ENCODE results near the gene PPM1E.
"Not testable (repeated sequence)": the region's sequence is repeated elsewhere in the genome, so short reads cannot be mapped to it uniquely, and the experiment has no call there.

PPM1E gene

DNA sequence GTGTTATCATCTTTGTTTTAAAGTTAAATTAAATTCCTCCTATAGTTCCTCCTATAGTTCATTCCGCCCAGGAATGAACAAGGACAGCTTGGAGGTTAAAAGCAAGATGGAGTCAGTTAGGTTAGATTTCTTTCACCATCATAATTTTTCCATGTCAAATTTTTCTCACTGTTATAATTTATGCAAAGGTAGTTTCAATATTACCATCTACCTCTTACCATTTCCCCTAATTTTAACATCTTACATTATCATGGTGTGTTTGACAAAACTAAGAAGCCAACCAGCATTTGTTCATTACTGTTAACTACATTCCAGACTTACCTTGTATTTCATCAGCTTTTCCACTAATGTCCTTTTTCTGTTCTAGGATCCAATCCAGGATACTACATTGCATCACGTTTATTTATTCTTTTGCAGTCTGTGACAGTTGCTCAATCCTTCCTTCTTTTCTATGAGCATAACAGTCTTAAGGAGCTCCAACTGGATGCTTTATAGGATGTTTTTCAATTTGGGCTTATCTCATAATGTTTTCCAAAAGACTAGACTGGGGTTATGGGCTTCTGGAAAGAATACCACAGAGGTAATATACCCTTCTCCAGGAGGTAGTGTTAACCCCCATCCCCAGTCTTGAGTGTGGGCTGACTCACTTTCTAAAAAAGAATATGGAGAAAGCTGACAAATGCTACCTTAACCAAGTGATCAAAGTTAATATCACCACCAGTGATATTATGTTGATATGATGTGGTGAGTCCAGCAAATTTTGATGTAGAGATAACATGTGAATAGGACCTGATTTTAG is 158.5 kb downstream of the PPM1E start:
- FAIRE-seq (no peak), DNase-seq (ENCODE audit: insufficient read length, low spot score) (no peak)
- TF ChIP-seq POLR2A (IDR thresholded peaks at IDR 0.05; ENCODE audit: low read depth, low read length), result no peak

DNA sequence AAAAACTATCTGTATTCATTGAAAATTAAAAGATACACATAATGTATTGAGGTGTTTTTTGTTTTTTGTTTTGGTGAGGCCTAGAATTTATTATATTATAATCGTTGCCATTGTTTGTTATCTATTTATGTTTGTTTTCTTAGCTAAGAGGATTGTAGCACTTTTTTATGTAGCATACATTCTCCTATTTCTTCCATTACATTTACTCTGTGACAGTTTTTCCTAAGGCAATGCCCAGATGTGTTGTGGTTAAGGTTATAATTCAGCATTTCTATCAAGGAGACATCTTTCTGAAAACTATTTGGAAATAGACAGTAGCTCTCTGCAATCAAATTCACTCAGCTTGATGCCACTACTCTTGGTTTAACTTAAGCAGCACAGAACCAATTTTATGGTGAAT is 161.6 kb downstream of the PPM1E start:
- FAIRE-seq (no peak), DNase-seq (ENCODE audit: insufficient read length, low spot score) (no peak)
- TF ChIP-seq POLR2A (IDR thresholded peaks at IDR 0.05; ENCODE audit: low read depth, low read length), result no peak

DNA sequence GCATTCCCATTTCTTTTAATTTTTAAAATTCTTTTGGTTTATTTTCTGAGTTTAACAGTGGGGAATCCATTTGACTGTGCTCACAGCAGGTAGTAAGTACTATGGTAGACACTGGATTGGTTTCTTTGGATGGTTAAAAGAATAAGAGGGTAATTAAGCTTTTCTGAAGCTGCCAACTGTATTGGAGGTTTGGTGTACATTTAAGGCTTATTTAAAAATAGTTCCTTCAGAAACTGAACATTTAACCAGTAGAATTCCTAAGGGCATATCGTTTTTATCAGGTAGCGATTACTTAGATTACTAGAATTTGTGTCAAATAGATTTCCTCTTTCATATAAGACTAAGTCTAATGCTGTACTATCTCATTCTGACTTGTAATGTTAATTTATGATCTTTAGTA is 162.4 kb downstream of the PPM1E start:
- FAIRE-seq, result no peak
- no peak for DNase-seq (ENCODE audit: insufficient read length, low spot score)
- no peak for TF ChIP-seq POLR2A (IDR thresholded peaks at IDR 0.05; ENCODE audit: low read depth, low read length)

DNA sequence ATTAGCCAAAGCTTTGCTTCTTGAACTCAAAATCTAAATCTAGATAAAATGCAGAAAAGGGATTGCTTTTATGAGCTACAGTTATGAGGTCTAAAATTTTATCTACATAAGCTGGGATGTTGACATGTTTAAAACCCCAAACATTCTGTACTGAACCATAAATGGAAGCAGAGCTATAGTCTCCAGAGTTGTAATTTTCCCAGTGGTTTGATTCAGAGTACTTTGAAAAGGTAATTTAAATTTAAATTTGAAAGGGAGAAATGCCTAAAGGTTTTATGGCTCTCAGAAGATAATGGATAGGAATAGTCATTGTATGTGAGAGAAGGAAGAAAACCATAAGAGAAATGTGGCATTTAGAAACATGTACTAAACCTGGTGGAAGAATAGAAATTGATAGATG is 163.2 kb downstream of the PPM1E start:
- FAIRE-seq, result no peak
- TF ChIP-seq POLR2A (IDR thresholded peaks at IDR 0.05; ENCODE audit: low read depth, low read length), result no peak
- no peak for DNase-seq (ENCODE audit: insufficient read length, low spot score)

DNA sequence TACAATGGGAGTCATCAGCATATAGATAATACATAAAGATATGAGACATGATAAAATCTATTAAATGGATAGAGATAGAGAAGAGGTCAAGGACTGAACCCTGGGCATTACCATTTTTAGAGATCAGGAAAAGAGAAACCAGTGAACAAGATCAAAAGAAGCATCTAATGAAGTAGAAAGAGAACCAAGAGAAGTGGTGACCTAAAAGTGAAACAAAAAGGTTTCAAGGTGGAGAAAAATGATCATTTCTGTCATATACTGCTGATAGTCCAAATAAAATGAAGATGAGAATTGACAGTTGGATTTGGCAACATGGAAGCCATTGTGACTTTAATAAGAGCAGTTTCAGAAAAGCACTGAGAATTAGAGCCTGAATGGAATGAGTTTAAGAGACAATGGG is 165.1 kb downstream of the PPM1E start:
- FAIRE-seq, result peak; percentile 27
- no peak for TF ChIP-seq POLR2A (IDR thresholded peaks at IDR 0.05; ENCODE audit: low read depth, low read length)
- DNase-seq (ENCODE audit: insufficient read length, low spot score), result no peak

DNA sequence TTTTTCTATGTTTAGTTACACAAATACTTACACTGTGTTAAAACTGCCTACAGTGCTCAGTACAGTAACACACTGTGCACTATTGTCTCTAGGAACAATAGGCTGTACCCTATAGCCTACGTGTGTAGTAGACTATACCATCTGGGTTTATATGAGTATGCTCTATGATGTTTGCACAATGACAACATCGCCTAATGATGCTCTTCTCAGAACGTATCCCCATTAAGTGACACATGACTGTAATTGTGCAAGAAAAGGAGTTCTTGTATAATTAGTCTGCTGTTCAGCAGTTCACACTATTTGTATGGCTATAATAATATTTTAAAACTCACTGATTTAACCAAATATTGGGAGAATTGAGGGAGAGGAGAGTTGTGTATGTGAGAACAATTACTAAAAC is 177.3 kb downstream of the PPM1E start:
- TF ChIP-seq POLR2A (IDR thresholded peaks at IDR 0.05; ENCODE audit: low read depth, low read length), result no peak
- DNase-seq (ENCODE audit: insufficient read length, low spot score) (no peak), FAIRE-seq (peak; percentile 38)

DNA sequence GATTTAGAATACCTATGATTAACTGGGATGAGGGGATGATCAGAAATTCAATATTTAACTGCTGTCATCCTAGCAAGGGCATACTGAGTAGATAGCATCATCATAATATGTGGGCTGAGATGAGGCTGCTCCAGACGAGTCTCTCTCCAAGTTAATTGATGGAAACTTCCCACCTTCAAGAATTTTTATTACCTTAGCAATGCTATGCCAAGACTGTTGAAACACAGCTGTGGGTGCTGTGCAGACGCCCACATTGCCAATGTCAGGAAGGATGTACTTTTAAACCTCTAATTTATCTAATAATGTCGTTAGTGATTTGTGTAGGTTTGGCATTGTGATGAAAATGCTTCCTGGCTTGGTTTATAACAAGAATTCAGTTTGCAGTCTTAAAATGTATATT is 180.6 kb downstream of the PPM1E start:
- TF ChIP-seq POLR2A (IDR thresholded peaks at IDR 0.05; ENCODE audit: low read depth, low read length), result no peak
- no peak for DNase-seq (ENCODE audit: insufficient read length, low spot score)
- no peak for FAIRE-seq

DNA sequence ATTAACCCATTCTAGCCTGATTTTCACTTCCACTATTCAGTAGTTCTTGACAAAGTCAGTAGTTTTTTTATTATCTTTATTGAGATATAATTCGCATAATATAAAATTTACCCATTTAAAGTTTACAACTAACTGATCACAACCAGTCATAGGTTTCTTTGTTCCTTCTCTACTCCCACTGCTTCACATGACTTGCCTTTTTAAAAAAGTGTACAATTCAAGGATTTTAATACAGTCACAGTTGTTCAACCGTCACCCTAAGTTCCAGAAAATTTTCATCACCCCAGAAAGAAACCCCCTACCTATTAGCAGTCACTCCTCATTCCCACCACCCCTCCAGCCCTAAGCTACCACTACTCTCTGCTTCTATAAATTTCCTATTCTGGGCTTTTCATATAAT is 188.5 kb downstream of the PPM1E start:
- no peak for TF ChIP-seq POLR2A (IDR thresholded peaks at IDR 0.05; ENCODE audit: low read depth, low read length)
- DNase-seq (ENCODE audit: insufficient read length, low spot score) (no peak), FAIRE-seq (no peak)

DNA sequence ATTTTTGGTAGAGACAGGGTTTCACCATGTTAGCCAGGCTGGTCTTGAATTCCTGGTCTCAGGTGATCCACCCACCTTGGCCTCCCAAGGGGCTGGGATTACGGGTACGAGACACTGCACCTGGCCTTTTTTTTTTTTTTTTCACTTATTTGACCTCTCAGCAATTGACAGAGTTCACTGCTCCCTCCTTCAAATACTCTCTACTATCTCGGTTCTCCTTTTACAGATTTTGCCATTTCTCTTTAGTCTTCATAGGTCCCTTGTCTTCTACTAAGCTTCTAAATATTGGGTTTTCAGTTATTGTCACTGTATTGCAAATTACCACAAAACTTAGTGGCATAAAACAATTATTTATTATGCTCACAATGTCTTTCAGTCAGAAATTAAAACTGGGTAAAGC is 191.8 kb downstream of the PPM1E start:
- DNase-seq (ENCODE audit: insufficient read length, low spot score) (no peak), FAIRE-seq (no peak)
- no peak for TF ChIP-seq POLR2A (IDR thresholded peaks at IDR 0.05; ENCODE audit: low read depth, low read length)

DNA sequence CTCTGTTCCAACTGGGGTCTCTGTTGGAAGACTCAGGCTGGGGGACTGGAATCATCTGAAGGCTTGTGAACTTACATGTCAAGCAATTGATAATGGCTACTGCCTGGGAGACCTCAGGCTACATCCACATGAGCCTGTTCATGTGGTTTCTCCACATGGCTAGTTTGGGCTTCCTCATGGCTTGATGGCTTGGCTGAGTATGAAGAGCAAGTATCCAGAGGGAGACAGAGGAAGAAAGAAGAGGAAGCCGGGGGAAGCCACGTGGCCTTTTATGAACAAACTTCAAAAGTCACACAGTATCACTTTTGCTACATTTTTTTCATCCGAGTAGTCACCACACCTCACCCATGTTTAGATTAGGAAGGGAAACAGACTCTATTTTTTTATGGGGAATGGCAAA is 192.2 kb downstream of the PPM1E start:
- TF ChIP-seq POLR2A (IDR thresholded peaks at IDR 0.05; ENCODE audit: low read depth, low read length), result no peak
- DNase-seq (ENCODE audit: insufficient read length, low spot score), result no peak
- no peak for FAIRE-seq

DNA sequence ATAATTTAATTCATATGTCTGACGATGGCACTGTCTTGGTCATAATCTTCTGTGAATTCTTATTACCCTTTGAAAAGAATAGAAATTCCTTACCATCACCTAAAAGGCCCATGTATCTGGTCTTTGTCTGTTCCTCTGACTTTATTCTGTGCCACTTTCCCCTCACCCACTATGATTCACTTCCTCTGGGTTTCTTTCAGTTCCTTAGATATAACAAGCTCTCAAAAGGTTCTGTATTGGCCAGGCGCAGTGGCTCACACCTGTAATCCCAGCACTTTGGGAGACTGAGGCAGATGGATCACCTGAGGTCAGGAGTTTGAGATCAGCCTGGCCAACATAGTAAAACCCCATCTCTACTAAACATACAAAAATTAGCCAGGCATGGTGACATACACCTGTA is 198.7 kb downstream of the PPM1E start:
- not testable (repeated sequence) for FAIRE-seq; DNase-seq (ENCODE audit: insufficient read length, low spot score)

DNA sequence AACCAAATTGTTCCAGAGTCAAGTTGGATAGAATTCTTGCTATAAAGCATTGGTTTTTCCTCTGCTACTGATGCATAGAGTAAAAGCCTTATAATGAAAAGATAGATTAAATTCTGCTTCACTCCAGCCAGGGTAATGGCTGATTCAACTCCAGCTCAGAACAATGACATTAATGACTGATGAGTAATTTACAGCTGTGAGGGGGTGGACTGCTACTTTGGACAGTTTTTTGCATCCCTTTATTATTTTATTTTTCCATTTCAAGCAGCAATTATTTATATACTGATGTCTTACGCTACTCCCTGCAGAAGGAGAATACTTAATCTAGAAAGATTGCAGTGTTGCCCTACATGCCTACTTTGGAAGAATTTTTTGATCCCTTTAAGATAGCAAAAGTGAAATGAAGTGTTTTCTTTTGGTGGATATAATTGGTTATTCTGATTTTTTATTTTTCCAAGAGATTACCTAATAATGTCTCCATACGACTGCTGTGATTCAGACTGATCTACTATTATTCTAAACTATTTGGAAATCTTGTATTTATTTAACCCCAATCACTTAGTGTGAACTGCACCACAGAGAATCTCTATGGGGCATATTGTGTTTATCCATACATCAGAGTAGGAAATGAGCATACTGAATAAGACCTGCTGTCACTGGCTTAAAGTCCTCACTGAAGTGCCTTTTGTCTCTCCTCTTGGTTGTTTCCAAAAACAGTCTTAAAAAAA is 201.5 kb downstream of the PPM1E start:
- FAIRE-seq, result peak; percentile 60
- no peak for DNase-seq (ENCODE audit: insufficient read length, low spot score)
- TF ChIP-seq POLR2A (IDR thresholded peaks at IDR 0.05; ENCODE audit: low read depth, low read length), result no peak

DNA sequence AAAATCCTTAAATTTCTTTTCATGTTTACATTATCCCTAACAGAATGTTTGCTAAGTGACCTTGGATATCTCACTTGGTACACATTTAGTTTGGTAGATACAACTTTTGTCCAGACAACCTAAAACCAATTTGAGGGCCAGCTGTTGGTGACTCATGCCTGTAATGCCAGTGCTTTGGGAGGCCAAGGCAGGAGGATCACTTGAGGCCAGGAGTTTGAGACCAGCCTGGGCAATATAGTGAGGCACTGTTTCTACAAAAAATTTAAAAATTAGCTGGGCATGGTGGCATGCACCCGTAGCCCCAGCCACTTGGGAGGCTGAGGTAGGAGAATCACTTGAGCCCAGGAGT is 202.0 kb downstream of the PPM1E start:
- not testable (repeated sequence) for FAIRE-seq

DNA sequence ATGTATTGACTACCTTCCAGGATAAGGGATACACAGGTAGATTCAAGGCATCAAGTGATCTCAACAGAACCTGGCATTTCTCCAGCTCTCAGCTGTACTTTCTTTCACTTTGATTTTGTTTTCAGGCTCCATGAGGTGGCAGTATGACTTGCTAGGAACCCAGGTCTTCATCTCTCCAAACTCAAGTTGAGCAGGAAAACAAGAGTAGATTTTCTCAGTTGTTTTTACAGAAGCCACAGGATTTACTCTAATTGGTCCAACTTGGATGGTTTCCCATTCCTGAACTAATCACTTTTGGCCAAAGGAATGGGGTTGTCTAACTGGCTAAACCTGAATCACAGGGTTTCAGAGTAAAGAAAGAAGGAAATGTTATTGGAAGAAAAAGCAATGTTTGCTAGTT is 204.4 kb downstream of the PPM1E start:
- FAIRE-seq (peak; percentile 96), DNase-seq (ENCODE audit: insufficient read length, low spot score) (peak; percentile 38)
- TF ChIP-seq POLR2A (IDR thresholded peaks at IDR 0.05; ENCODE audit: low read depth, low read length), result no peak

More for the DNA sequence above, 202.0 kb downstream of the PPM1E start:
- not testable (repeated sequence) for DNase-seq (ENCODE audit: insufficient read length, low spot score)

DNA sequence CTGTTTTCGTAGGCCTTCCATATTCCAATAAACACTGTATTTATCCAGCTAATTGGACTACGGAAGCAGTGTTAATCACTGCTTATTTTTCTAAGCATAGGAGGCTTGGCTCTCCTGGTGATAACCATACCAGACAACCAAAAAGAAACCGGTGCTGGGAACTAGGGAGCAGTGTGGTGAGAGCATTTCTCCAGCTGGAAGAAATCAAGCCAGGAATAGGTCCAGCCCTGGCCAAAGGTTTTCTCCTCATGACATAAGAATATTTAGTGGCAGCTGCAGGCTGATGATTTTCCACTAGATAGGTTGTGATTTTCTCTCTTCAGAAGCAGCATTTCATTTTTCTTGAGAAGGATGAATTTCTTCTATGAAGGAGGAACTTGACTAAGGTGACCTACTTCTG is 209.6 kb downstream of the PPM1E start:
- FAIRE-seq (no peak), DNase-seq (ENCODE audit: insufficient read length, low spot score) (no peak)
- TF ChIP-seq POLR2A (IDR thresholded peaks at IDR 0.05; ENCODE audit: low read depth, low read length), result no peak
